ENCODE measurements around the gene GALNT14. TPM values are rescaled to one million over a fixed set of nuclear protein-coding genes. Genes with fewer than 3 reads are reported as not detected.
"Not testable (repeated sequence)": the region's sequence is repeated elsewhere in the genome, so short reads cannot be mapped to it uniquely, and the experiment has no call there.

GALNT14 gene, protein sequence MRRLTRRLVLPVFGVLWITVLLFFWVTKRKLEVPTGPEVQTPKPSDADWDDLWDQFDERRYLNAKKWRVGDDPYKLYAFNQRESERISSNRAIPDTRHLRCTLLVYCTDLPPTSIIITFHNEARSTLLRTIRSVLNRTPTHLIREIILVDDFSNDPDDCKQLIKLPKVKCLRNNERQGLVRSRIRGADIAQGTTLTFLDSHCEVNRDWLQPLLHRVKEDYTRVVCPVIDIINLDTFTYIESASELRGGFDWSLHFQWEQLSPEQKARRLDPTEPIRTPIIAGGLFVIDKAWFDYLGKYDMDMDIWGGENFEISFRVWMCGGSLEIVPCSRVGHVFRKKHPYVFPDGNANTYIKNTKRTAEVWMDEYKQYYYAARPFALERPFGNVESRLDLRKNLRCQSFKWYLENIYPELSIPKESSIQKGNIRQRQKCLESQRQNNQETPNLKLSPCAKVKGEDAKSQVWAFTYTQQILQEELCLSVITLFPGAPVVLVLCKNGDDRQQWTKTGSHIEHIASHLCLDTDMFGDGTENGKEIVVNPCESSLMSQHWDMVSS
- total RNA-seq, result 47.3 and 54.6 TPM in 2 replicates

DNA sequence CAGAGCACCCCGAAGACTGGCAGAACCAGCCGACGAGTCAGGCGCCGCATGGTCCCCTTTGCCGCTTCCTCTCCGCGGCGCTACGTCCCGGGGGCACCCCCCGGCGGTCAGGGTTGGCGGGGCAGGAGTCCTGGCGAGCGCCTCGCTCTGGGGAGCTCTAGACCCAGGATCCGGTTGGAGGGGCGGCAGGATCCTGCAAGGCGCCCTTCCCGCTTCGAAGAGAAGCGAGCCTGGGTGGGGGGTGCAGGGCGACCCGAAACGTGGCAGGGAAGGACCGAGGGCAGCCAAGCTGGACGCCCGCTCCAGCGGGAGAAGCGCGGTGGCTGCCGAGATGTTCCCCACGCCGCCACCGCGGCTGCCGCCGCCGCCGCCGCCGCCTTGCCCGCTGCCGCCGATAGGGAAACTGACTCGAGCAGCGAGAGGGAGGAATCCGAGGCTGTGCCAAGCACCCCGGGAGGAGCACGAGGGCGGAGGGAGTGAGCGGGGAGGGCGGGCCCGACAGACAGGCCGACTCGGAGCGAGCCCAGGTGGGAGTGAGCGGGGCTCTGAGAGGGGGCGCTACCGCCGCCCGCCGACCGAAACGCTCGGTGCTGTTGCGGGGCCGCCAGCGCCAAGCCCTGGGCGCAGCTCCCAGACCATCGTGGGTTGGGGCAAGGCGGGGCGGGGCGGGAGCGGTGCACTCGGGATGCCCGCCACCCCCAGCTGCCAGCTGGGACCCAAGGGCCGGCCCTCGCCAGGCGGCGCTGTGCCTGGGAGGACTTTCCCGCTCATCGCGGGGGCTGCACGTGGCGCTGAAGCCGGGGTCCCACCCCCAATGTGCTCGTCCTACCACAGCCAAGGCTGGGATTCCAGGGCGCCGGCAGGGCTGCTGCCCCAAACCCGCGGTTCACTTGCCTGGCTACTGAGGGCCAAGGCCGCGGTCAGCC lies at the start of gene GALNT14:
TSS of gene GALNT14 (minus strand) at position 404 of the 926 bp plus-strand sequence. CDS start at position 50, 354 bp downstream.
- no peak for DNase-seq (ENCODE audit: low read depth)
- Histone ChIP-seq H3K27me3 (ENCODE audit: control insufficient read depth, insufficient read depth, low read length) (no peaks in the 10 kb centered on the region), H3K36me3 (ENCODE audit: control insufficient read depth, insufficient read depth, low read length) (no peaks in the 10 kb centered on the region), H3K4me3 (ENCODE audit: low read depth, low read length) (peak within 1 kb of the TSS; percentile 75)
- TF ChIP-seq, protein P1, sequence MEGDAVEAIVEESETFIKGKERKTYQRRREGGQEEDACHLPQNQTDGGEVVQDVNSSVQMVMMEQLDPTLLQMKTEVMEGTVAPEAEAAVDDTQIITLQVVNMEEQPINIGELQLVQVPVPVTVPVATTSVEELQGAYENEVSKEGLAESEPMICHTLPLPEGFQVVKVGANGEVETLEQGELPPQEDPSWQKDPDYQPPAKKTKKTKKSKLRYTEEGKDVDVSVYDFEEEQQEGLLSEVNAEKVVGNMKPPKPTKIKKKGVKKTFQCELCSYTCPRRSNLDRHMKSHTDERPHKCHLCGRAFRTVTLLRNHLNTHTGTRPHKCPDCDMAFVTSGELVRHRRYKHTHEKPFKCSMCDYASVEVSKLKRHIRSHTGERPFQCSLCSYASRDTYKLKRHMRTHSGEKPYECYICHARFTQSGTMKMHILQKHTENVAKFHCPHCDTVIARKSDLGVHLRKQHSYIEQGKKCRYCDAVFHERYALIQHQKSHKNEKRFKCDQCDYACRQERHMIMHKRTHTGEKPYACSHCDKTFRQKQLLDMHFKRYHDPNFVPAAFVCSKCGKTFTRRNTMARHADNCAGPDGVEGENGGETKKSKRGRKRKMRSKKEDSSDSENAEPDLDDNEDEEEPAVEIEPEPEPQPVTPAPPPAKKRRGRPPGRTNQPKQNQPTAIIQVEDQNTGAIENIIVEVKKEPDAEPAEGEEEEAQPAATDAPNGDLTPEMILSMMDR (IDR thresholded peaks at IDR 0.05; ENCODE audit: insufficient read depth, low read length, poor library complexity, severe bottlenecking), result peak; percentile 85

DNA sequence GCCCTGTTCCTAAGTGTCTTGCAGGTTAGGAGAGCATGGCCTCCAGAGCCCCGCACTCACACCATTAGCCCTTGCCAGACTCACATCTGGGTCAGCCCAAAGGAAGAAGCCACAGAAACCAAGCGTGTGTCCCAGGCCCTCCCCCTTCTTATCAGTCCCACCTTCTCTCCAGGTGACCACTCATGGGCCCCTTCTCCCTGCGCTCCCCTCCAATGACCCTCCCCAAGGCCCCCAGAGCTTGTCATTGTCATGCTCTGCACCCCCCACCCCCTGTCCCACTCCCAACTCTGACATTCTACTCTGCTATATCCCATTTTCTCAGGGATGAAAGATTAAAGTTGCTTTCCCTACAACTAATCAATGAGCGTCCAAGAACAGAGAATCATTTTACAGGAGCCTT lies 48.9 kb upstream of the GALNT14 start:
- H3K27me3 ChIP-seq (ENCODE audit: control insufficient read depth, insufficient read depth, low read length), result peaks cover 2% of the 10 kb centered on the region

DNA sequence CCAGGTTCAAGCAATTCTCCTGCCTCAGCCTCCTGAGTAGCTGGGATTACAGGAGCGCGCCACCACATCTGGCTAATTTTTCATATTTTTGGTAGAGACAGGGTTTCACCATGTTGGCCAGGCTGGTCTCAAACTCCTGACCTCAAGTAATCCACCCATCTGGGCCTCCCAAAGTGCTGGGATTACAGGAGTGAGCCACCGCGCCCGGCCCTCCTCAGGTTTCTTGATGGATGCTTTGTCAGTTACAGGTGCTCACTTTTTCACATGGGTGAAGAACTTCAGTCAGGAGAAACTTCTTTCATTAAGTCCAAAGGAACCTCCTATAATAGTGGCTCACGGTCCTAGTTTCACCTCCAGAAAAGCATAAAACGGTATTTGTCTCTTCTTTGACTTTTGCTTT lies 45.7 kb upstream of the GALNT14 start:
- H3K27me3 ChIP-seq (ENCODE audit: control insufficient read depth, insufficient read depth, low read length); DNase-seq (ENCODE audit: low read depth); H3K36me3 ChIP-seq (ENCODE audit: control insufficient read depth, insufficient read depth, low read length); H3K4me3 ChIP-seq (ENCODE audit: low read depth, low read length): not testable (repeated sequence)

More for the DNA sequence above, 48.9 kb upstream of the GALNT14 start:
- no peak overlapping the region for H3K4me3 ChIP-seq (ENCODE audit: low read depth, low read length)
- no peak for DNase-seq (ENCODE audit: low read depth)
- TF ChIP-seq, protein P1 (IDR thresholded peaks at IDR 0.05; ENCODE audit: insufficient read depth, low read length, poor library complexity, severe bottlenecking), result no peak
- no peaks in the 10 kb centered on the region for H3K36me3 ChIP-seq (ENCODE audit: control insufficient read depth, insufficient read depth, low read length)

DNA sequence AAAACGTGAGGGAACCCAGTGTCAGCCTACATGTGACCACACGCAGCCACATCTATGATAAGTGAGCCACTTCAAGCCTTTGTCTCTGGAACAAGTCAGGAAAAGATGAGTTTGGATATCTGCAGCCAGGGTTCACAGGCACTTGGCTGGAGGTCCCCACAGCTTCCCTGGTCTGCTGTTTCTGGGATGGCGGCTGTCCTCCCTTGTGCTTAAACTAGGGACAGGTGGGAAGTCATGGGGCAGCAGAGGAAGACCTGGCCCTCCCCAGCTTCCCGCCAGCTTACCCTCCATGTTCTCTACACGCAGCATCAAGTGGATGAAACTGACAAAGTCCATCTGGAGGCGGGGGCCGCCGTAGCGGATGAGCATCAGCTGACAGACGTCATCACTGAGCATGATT lies 38.5 kb upstream of the GALNT14 start:
- TF ChIP-seq, protein P1 (IDR thresholded peaks at IDR 0.05; ENCODE audit: insufficient read depth, low read length, poor library complexity, severe bottlenecking), result no peak
- H3K36me3 ChIP-seq (ENCODE audit: control insufficient read depth, insufficient read depth, low read length), result no peaks in the 10 kb centered on the region
- no peak for DNase-seq (ENCODE audit: low read depth)
- no peaks in the 10 kb centered on the region for H3K27me3 ChIP-seq (ENCODE audit: control insufficient read depth, insufficient read depth, low read length)
- H3K4me3 ChIP-seq (ENCODE audit: low read depth, low read length), result no peak overlapping the region

DNA sequence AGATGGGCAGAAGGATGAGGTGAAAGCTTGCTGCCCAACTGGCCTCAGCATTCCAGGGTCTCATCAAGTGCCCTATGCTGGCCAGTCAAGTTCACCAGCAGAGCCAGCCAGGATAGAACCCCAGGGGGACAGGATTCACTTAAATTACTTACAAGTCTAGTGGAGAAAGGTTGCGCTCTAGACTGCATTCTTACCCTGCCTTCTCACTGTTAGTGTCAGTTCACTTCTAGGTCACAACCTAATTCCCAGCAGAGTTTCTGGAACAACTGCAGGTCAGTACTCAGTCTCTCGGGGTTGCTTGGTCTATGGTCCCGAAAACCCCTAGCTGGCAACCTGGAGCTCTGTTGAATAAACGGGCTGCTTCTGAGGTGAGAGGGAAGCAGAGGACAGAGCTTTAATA lies 32.9 kb upstream of the GALNT14 start:
- H3K36me3 ChIP-seq (ENCODE audit: control insufficient read depth, insufficient read depth, low read length), result no peaks in the 10 kb centered on the region
- TF ChIP-seq, protein P1 (IDR thresholded peaks at IDR 0.05; ENCODE audit: insufficient read depth, low read length, poor library complexity, severe bottlenecking), result no peak
- no peak for DNase-seq (ENCODE audit: low read depth)
- no peaks in the 10 kb centered on the region for H3K27me3 ChIP-seq (ENCODE audit: control insufficient read depth, insufficient read depth, low read length)
- no peak overlapping the region for H3K4me3 ChIP-seq (ENCODE audit: low read depth, low read length)

All from kidney epithelial cell (primary cell).